GM19328 (cell line): ENCODE measurements around the gene ANP32A.
"Not testable (repeated sequence)": the region's sequence is repeated elsewhere in the genome, so short reads cannot be mapped to it uniquely, and the experiment has no call there.

Experiments
- ATAC-seq: cut with Tn5 transposase; IDR thresholded peaks from one replicate; pipeline ENCODE4 v1.9.1; 2021; ENCODE audit warnings: mild to moderate bottlenecking, moderate library complexity; ENCODE audit not compliant: unreplicated experiment

ANP32A gene

GRCh38 chr15:68759982-68760579 lies 60.6 kb downstream of the ANP32A start:
- ATAC-seq = not testable (repeated sequence)

DNA sequence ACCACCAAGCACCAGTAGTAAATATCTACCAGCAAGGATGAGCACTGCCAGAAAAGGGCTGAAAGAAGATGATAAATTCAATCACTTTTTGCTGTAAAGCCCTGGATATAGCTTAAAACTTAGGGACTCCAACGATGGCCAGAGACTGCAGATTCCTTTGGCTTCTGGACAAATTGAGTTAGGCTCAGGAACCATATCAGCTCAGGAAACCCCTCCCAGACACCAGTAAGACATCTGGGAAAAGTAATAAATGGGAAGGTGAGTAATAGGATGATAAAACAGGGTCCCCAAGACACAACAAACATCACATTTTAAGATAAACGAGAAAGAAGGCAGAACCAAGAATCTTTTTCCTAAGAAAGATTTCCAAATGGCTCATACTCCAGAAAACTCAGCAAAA lies 65.0 kb downstream of the ANP32A start:
- no peak for ATAC-seq

- no peak for ATAC-seq
Observed at GRCh38 chr15:68751622-68752021, 69.1 kb downstream of the ANP32A start.

- no peak for ATAC-seq
Observed at GRCh38 chr15:68749793-68750192, 70.9 kb downstream of the ANP32A start.

- no peak for ATAC-seq
Observed at GRCh38 chr15:68749365-68749764, 71.3 kb downstream of the ANP32A start.

DNA sequence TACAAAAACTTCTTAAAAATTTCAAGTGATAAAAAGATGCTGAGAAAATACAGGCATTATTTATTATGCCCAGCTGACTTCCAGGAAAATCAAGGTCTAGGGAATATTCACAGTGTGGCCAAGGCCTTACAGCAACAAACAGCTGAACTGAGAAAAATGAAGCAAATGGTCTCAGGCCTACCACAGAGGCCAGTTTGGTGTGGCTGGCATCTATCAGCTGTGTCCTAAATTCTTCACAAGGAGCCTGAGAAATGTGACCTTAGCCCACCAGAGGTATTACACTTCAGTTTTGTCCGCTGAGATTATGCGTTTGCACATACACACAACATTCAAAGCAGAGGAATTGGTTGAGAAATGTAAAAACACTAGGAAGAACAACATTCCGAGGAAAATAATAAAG lies 77.4 kb downstream of the ANP32A start:
- no peak for ATAC-seq

GRCh38 chr15:68739390-68740080 lies 81.2 kb downstream of the ANP32A start:
- no peak for ATAC-seq

DNA sequence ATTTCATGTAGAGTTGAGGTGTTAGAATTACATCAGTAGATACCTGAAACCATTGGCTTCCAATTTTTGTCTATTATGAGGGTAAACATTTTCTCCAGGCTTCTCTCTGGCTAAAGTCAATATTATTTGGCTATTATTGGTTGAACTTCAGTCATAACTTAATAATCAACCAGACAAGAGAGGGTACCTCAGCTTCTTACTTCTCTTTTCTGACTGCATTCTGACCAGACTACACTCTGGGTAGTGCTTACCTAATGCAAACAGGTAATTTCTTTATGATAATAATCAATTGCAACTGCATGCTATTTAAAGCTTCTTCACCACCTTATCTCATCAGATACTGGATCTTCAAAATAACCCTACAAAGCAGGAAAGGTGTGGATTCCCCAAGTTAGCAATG lies 85.1 kb downstream of the ANP32A start:
- ATAC-seq = no peak

DNA sequence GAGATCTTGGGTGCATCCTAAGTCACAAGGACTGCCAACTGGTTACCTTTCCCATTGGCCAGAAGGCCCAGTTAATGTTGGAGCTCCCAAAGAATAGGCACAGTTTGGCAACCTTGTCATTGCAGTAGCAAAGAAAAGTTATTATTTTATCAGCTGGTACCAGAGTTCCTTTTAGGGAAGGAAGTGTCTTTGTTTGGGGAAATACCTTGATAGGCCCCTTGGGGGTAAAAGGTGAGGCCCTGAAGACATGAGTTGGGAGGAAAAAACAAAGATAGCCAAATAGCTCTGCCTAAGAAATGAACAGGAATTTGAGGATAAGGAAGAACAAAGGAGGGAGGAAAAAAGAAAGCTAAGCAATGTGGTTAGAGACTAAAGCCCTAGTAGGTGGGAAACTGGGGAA lies 85.8 kb downstream of the ANP32A start:
- no peak for ATAC-seq

DNA sequence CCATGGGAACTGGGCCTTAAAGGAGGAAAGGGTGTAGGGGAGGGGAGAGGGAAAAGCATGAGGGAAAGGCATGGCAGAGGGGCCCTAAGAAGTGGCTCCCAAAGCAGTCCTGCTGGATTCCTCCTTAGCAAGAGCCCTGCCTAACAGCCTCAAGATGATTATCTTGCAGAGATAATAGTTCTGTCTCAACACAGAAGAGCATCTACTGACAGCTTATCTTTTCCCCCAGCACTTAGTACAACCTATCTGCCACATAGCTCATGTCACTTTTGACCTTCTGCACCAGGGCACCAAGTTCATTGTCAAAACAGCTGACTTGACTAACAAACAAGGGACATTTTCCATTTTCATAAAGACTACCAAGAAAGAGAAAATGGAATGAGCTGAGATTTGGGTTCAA lies 86.3 kb downstream of the ANP32A start:
- no peak for ATAC-seq

DNA sequence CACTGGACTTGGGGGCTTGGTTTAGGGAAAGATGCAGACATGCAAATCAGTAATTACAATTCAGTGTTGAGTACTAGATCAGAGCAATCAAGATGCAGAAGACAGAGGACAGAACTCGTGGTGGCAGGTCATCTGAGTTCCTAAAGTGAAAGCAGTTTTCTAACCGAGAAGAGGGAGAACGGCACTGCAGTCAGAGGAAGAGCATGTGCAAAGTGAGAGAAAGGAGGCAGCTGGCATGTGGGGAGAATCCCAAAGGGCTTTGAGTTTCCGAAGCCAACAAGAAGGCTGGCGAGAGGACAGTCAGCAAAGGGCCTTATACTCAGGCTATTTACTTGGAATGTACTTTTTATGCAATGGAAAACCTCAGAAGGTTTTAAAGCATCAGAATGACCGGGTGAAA lies 87.0 kb downstream of the ANP32A start:
- ATAC-seq = no peak

DNA sequence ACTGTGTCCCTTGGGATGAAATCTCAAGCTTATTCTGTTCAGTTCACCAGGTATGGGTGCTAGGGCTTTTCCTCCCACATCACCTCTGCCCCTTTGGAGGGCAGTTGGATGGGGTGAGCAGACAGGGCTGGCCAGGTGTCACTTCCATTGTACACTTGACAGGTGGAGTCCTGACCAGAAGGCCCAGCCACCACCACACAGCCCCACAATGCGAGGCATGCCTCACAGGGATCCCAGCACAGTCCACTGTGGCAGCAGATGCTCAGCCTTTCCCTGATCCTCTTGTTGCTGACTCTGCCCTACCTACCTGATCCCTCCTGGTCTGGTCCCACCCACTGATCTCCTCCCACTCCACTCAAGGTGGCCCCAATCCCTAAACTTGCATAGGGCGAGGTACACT lies 88.2 kb downstream of the ANP32A start:
- ATAC-seq = no peak

GRCh38 chr15:68730976-68731897 lies 89.5 kb downstream of the ANP32A start:
- ATAC-seq = no peak

DNA sequence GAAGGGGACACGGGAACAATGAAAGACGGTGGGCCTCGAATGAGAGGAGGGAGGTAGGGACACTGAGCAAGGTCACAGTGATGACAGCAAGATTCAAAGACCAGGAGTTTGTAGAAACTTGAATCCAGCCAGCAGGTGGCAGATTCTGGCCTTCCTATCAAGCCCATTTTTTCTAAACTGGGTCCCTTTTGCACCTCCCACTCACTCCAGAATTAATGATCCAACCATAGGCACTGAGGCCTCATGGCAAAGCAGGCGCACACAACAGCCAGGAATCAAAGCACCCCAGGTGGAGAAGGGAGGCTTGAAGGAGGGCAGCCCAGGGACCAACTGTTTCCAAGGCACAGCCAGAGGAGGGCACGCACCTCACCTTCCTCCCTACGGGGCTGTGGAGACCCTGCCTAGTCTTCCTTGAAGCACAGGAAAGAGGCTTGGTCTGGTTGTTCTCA lies 90.2 kb downstream of the ANP32A start:
- no peak for ATAC-seq

GRCh38 chr15:68729789-68730411 lies 90.8 kb downstream of the ANP32A start:
- no peak for ATAC-seq
